ENCODE measurements around the gene ATAD1.

Gene ATAD1

DNA sequence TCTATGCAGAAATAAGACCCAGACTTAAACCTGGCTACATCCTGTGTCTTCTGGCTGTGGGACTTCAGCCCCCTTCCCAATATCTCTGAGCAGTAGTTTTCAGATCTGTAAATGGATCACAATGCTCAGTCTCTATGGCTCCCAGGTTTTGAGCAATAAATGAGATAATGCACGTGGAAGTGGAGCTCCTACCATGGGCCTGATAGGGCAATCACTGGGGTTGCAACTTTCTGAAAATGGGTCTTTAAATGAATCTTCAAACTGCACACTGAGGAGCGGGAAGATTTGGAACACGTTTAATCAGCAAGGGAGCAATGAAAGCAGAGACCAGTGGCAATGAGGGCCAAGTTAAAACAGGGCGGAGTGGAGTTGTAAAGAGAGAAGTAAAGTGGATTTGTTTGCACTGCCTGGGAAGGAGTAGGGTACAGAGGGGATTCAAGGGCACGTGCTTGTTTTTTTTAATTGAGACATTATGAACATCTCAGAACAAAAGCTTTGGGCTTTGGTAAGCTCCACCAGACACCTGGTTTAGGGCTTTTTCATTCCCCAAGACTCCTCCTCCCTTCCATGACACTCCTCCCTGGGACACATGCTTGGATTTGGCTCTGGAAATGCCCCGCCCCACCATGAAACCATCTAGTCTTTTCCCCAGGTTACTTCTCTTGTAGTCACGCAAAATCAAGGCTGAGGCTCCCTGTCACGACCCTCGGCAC, 115.6 kb downstream of the ATAD1 start:
- H3K4me3 ChIP-seq (IDR thresholded peaks at IDR 0.05; ENCODE audit: insufficient read depth, low read depth, low read length) = no peak overlapping the region
- no peaks in the 10 kb centered on the region for H3K4me1 ChIP-seq (ENCODE audit: low read depth, poor library complexity, severe bottlenecking)
- no peaks in the 10 kb centered on the region for H4K20me1 ChIP-seq (ENCODE audit: insufficient read depth)
- no peaks in the 10 kb centered on the region for H3K36me3 ChIP-seq (ENCODE audit: insufficient read depth)
- no peak overlapping the region for H3K27ac ChIP-seq
- H3K27me3 ChIP-seq (ENCODE audit: insufficient read depth, low read depth) = no peaks in the 10 kb centered on the region
- H3K9ac ChIP-seq = no peak overlapping the region
- no peaks in the 10 kb centered on the region for H3K79me2 ChIP-seq (ENCODE audit: insufficient read depth, low read depth)
- no peak overlapping the region for H3K4me2 ChIP-seq
- H2AFZ ChIP-seq (ENCODE audit: low read depth) = no peak overlapping the region
- TF ChIP-seq, protein P1, sequence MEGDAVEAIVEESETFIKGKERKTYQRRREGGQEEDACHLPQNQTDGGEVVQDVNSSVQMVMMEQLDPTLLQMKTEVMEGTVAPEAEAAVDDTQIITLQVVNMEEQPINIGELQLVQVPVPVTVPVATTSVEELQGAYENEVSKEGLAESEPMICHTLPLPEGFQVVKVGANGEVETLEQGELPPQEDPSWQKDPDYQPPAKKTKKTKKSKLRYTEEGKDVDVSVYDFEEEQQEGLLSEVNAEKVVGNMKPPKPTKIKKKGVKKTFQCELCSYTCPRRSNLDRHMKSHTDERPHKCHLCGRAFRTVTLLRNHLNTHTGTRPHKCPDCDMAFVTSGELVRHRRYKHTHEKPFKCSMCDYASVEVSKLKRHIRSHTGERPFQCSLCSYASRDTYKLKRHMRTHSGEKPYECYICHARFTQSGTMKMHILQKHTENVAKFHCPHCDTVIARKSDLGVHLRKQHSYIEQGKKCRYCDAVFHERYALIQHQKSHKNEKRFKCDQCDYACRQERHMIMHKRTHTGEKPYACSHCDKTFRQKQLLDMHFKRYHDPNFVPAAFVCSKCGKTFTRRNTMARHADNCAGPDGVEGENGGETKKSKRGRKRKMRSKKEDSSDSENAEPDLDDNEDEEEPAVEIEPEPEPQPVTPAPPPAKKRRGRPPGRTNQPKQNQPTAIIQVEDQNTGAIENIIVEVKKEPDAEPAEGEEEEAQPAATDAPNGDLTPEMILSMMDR (conservative IDR thresholded peaks at IDR 0.05; ENCODE audit: low read depth, low read length) = no peak
